Suprapubic skin (tissue), 4 donors: ENCODE measurements around the gene MYL6B. TPM values are rescaled to one million over a fixed set of nuclear protein-coding genes. Genes with fewer than 3 reads are reported as not detected.
"Not testable (repeated sequence)": the region's sequence is repeated elsewhere in the genome, so short reads cannot be mapped to it uniquely, and the experiment has no call there.

Experiments used
- DNase-seq, 2 donors: peaks; one replicate each; pipeline ENCODE4 v3.0.0-alpha.2; 2019; ENCODE audit warnings: low spot score in 2 of 2
- H3K27ac ChIP-seq: fragments of 200-600 bp; sonication (generic); one replicate; pipeline ENCODE4 v1.5.1; 2019
- H3K27me3 ChIP-seq: fragments of 200-600 bp; sonication (generic); one replicate; pipeline ENCODE4 v1.5.1; 2019
- H3K36me3 ChIP-seq: fragments of 200-600 bp; sonication (generic); one replicate; pipeline ENCODE4 v1.5.1; 2019
- H3K4me1 ChIP-seq: fragments of 200-600 bp; sonication (generic); one replicate; pipeline ENCODE4 v1.5.1; 2019
- H3K4me3 ChIP-seq: fragments of 200-600 bp; sonication (generic); one replicate; pipeline ENCODE4 v1.5.1; 2019; ENCODE audit warnings: mild to moderate bottlenecking
- H3K9me3 ChIP-seq: fragments of 200-600 bp; sonication (generic); one replicate; pipeline ENCODE4 v1.5.1; 2019
- EP300 ChIP-seq: sonication (generic); formaldehyde crosslinking; IDR thresholded peaks from one replicate; pipeline ENCODE4 v1.6.1; 2017; ENCODE audit warnings: antibody characterized with exemption
- POLR2A ChIP-seq, 2 donors: fragments of 450-650 bp; IDR thresholded peaks; one replicate each; pipeline ENCODE4 v1.6.1; 2017; ENCODE audit warnings: antibody characterized with exemption in 2 of 2, mild to moderate bottlenecking in 2 of 2, moderate library complexity in 2 of 2
- POLR2AphosphoS5 ChIP-seq, 3 donors: sonication (generic); formaldehyde crosslinking; IDR thresholded peaks; one replicate each; pipeline ENCODE4 v1.6.1; 2017; ENCODE audit warnings: antibody characterized with exemption in 3 of 3
- WGBS: methylation state at CpG from one replicate; pipeline ENCODE4 v1.1.5; 2018; 5-methylcytosine and 5-hydroxymethylcytosine counted together
- total RNA-seq, 4 donors: library from RNA; depleted of rRNA; stranded (reverse); fragments of >200 nt; gene quantifications; one replicate each; pipeline ENCODE4 v1.1.0, GENCODE V29; 2016
- TF ChIP-seq, protein P1 (sequence below), 2 donors: fragments of 200-600 bp in 1 of 2; fragments of 450-650 bp in 1 of 2; sonication (generic) in 1 of 2; IDR thresholded peaks; one replicate each; pipeline ENCODE4 v1.5.1; 2016 to 2019; ENCODE audit warnings: antibody characterized with exemption in 2 of 2, mild to moderate bottlenecking in 1 of 2, moderate library complexity in 1 of 2

The MYL6B gene
- total RNA-seq, 4 donors from 2014 or later, result 28.3 to 37.4 (median 28.5) TPM

DNA sequence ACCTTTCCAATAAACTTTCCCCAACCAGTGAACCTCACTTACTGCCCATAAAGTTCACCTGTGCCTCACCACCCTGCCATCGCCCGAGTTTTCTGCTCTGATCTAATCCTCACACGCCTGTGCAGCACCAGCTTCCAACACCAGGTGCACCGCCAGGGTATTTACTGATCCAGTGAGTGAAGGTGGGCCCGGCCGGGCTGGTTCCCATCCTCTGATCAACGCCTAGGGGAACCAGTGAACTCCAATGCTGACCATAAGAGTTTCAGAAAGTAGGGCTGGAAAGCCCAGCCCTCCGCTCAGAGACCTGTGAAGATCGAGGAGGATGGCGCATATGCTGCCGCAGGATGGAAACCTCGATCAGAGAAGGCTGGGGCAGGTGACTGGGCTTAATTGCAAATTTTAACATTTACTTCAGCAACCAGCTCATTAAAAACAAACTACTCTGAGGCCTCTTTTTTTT lies 685 bp upstream of the MYL6B start:
- 8% methylated on average over 12 of the region's 12 CpGs for WGBS
- no peak for DNase-seq
- Histone ChIP-seq H3K4me3 (peak overlapping the region; percentile 62), H3K27me3 (no peaks in the 10 kb centered on the region), H3K9me3 (no peaks in the 10 kb centered on the region), H3K36me3 (no peaks in the 10 kb centered on the region), H3K4me1 (peaks cover 35% of the 10 kb centered on the region), H3K27ac (peak overlapping the region; percentile 95)
- TF ChIP-seq, protein P1, sequence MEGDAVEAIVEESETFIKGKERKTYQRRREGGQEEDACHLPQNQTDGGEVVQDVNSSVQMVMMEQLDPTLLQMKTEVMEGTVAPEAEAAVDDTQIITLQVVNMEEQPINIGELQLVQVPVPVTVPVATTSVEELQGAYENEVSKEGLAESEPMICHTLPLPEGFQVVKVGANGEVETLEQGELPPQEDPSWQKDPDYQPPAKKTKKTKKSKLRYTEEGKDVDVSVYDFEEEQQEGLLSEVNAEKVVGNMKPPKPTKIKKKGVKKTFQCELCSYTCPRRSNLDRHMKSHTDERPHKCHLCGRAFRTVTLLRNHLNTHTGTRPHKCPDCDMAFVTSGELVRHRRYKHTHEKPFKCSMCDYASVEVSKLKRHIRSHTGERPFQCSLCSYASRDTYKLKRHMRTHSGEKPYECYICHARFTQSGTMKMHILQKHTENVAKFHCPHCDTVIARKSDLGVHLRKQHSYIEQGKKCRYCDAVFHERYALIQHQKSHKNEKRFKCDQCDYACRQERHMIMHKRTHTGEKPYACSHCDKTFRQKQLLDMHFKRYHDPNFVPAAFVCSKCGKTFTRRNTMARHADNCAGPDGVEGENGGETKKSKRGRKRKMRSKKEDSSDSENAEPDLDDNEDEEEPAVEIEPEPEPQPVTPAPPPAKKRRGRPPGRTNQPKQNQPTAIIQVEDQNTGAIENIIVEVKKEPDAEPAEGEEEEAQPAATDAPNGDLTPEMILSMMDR (IDR thresholded peaks at IDR 0.05), result peak; percentile 38 to 55
- TF ChIP-seq POLR2AphosphoS5 (IDR thresholded peaks at IDR 0.05) (no peak), EP300 (no peak), POLR2A (IDR thresholded peaks at IDR 0.05) (no peak)

DNA sequence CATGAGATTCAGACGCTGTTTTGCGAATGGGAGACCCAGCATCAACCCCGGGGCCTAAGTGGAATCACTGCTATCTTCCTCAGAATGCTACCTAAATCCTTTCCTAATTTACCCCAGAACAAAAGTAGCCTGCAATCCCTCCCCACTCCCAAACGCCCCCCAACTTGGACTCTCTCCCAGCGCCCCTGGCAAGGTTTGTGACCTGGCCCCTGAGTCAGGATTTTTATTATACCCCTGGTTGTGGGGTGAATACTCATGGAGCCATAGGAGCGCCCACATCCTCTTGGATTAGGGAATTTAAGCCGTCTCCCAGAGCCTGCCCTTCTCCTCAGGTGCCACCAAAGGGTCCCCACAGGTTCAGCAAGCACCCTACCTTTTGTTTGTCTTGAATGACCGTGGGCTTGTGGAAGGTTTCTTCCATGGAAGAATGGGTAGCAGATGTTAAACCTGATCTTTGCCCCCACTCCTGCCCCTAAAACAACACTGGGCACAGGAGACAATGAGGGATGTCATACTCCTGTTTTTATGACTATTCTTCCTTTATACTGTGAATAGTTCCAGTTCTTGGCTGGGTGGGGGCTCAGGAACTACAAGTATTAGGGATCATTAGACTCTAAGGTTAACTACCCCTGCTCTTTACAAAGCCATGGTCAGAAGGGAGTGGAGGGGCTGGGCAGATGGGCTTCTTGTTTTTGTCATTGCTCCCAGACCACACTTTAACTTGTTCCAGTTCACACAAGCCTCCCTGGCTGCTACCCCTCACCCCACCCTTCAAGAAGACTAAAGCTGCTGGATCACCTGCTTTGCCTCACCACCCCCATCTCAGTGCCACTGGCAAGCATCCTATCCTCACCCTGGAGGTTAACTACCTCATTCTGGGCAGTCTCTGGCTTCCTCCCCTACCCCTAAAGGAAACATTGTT lies 630 bp downstream of the MYL6B start:
- H3K27ac ChIP-seq, result no peak overlapping the region
- 10% methylated on average over 8 of the region's 8 CpGs for WGBS
- peak overlapping the region; percentile 62 for H3K4me3 ChIP-seq
- H3K9me3 ChIP-seq, result no peaks in the 10 kb centered on the region
- no peaks in the 10 kb centered on the region for H3K36me3 ChIP-seq
- peaks cover 38% of the 10 kb centered on the region for H3K4me1 ChIP-seq
- H3K27me3 ChIP-seq, result no peaks in the 10 kb centered on the region
- no peak for DNase-seq
- no peak for TF ChIP-seq EP300
- TF ChIP-seq POLR2AphosphoS5 (IDR thresholded peaks at IDR 0.05), result no peak

DNA sequence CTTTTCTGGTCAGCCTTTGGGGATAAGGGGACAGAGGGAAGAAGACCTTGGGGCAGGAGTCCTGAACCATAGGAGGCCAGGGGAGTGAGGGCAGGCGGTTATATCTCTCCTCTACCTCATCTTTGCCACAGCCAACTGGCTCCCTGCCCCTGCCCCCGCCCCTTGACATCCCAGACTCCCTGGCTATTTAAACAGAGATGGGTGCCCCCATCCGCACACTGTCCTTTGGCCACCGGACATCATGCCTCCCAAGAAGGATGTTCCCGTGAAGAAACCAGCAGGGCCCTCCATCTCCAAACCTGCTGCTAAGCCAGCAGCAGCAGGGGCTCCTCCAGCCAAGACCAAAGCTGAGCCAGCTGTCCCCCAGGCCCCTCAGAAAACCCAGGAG lies 1.3 kb downstream of the MYL6B start:
- H3K27me3 ChIP-seq, result no peaks in the 10 kb centered on the region
- WGBS, result 85% methylated on average over 4 of the region's 5 CpGs
- peaks cover 38% of the 10 kb centered on the region for H3K4me1 ChIP-seq
- DNase-seq, result no peak
- H3K27ac ChIP-seq, result no peak overlapping the region
- H3K4me3 ChIP-seq, result no peak overlapping the region
- no peak for TF ChIP-seq EP300
- TF ChIP-seq POLR2AphosphoS5 (IDR thresholded peaks at IDR 0.05), result no peak
- TF ChIP-seq POLR2A (IDR thresholded peaks at IDR 0.05), result no peak
- TF ChIP-seq, protein P1 (IDR thresholded peaks at IDR 0.05), result no peak
- H3K9me3 ChIP-seq, result no peaks in the 10 kb centered on the region
- H3K36me3 ChIP-seq, result no peaks in the 10 kb centered on the region

DNA sequence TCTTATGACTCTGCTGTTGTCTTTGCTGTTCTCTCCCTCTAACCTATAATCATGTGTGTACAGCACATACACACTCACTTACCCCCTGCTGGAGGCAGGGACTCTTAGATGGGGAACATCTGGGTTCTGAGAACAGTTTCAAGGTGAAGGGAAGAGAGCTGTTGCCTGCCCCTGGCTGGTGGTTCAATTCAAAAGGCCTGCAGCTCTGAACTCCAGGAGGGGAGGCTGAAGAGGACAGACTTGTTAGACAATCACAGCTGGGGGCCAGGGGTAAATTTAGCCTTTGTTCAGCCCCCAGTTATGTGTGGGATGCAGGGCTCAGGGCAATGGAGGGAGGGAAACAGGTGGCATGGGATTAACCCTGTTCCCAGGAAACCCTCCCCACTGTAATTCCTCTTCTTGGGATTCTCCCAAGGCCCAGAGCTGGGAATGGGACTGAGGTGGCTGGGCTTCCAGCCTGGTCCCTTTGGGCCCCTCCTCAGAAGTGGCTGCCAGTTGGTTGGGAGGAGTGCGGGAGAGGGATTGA lies 1.9 kb downstream of the MYL6B start:
- WGBS, result 92% methylated on average over 1 of the region's 1 CpG
- DNase-seq, result no peak
- no peaks in the 10 kb centered on the region for H3K9me3 ChIP-seq
- no peak overlapping the region for H3K27ac ChIP-seq
- H3K4me1 ChIP-seq, result peaks cover 42% of the 10 kb centered on the region
- H3K36me3 ChIP-seq, result no peaks in the 10 kb centered on the region
- TF ChIP-seq, protein P1 (IDR thresholded peaks at IDR 0.05), result no peak
- TF ChIP-seq POLR2AphosphoS5 (IDR thresholded peaks at IDR 0.05), result no peak
- no peak for TF ChIP-seq POLR2A (IDR thresholded peaks at IDR 0.05)
- no peak for TF ChIP-seq EP300
- H3K27me3 ChIP-seq, result no peaks in the 10 kb centered on the region
- H3K4me3 ChIP-seq, result no peak overlapping the region

DNA sequence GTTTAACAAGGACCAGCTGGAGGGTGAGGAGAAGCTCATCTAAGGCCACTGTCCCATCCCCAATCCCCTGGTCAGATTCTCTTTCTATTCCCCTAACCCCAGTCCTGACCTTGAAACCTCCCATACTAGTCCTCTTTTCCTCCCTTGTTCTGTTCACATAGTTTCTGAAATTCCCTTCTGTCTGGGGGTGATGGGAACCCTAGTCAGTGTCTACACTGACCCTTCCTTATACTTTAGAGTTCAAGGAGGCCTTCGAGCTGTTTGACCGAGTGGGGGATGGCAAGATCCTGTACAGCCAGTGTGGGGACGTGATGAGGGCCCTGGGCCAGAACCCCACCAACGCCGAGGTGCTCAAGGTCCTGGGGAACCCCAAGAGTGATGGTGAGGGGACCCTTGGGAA lies 2.4 kb downstream of the MYL6B start:
- Histone ChIP-seq H3K27me3 (no peaks in the 10 kb centered on the region), H3K9me3 (no peaks in the 10 kb centered on the region), H3K4me1 (peaks cover 47% of the 10 kb centered on the region), H3K4me3 (no peak overlapping the region), H3K27ac (no peak overlapping the region), H3K36me3 (peaks cover 3% of the 10 kb centered on the region)
- WGBS, result 84% methylated on average over 5 of the region's 5 CpGs
- TF ChIP-seq POLR2A (IDR thresholded peaks at IDR 0.05) (no peak), POLR2AphosphoS5 (IDR thresholded peaks at IDR 0.05) (no peak)
- DNase-seq, result no peak

DNA sequence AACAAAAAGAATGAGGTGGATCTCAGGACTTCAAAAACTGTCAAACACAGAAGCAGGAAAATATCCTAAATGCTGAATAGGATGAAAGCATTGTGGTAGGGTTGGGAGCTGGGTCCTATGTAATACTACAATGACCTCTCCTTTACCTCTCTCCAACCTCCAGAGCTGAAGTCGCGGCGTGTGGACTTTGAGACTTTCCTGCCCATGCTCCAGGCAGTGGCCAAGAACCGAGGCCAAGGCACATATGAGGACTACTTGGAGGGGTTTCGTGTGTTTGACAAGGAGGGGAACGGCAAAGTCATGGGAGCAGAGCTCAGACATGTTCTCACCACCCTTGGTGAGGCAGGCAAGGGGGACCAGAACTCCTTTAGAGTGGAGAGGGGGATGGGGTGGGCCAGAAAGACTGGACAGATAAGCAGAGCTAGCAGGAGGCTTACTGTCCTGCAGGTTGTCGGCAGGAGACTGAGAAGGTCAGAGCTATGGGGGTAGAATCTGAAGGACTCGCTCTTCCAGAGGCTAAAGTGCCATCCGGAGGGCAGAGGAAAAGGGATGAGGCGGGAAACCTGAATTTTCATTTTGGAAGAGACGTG lies 3.0 kb downstream of the MYL6B start:
- DNase-seq, result no peak
- WGBS, result 95% methylated on average over 11 of the region's 11 CpGs
- Histone ChIP-seq H3K4me3 (no peak overlapping the region), H3K27me3 (no peaks in the 10 kb centered on the region), H3K27ac (no peak overlapping the region), H3K9me3 (no peaks in the 10 kb centered on the region), H3K36me3 (peaks cover 8% of the 10 kb centered on the region), H3K4me1 (peaks cover 52% of the 10 kb centered on the region)
- TF ChIP-seq POLR2AphosphoS5 (IDR thresholded peaks at IDR 0.05) (no peak), EP300 (no peak), POLR2A (IDR thresholded peaks at IDR 0.05) (no peak)
- TF ChIP-seq, protein P1 (IDR thresholded peaks at IDR 0.05), result no peak

DNA sequence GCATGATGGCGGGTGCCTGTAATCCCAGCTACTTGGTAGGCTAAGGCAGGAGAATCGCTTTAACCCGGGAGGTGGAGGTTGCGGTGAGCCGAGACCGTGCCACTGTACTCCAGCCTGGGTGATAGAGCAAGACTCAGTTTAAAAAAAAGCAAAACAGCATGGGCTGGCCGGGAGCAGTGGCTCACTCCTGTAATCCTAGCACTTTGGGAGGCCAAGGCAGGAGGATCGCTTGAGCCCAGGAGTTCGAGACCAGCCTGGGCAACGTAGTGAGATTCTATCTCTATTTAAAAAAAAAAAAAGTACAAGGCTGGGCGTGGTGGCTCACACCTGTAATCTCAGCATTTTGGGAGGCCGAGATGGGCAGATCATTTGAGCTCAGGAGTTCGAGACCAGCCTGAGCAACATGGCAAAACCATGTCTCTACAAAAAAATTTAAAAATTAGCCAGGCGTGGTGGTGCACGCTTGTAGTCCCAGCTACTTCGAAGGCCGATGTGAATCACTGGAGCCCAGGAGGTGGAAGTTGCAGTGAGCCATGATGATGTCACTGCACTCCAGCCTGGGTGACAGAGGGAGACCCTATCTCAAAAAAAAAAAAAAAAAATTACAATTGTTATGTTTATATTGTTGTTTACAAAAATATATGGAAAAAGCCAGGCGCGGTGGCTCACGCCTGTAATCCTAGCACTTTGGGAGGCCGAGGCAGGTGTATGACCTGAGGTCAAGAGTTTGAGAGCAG lies 4.2 kb downstream of the MYL6B start:
- peak overlapping the region; percentile 91 for H3K4me3 ChIP-seq
- 87% methylated on average over 21 of the region's 21 CpGs for WGBS
- H3K9me3 ChIP-seq, H3K27me3 ChIP-seq, DNase-seq: not testable (repeated sequence)
- H3K36me3 ChIP-seq, result peaks cover 21% of the 10 kb centered on the region
- H3K4me1 ChIP-seq, result peaks cover 52% of the 10 kb centered on the region
- H3K27ac ChIP-seq, result peak overlapping the region; percentile 98
